ENCODE results near the gene OTULIN.

The OTULIN gene

GRCh38 chr5:14718778-14719177 lies 54.3 kb downstream of the OTULIN start:
- no peak overlapping the region for H3K4me2 ChIP-seq
- H3K27me3 ChIP-seq (ENCODE audit: insufficient read depth, low read depth) = no peaks in the 10 kb centered on the region
- H3K27ac ChIP-seq = no peak overlapping the region
- no peaks in the 10 kb centered on the region; the same call in 1 of the 2 replicates for H3K36me3 ChIP-seq (ENCODE audit: insufficient read depth)
- H3K79me2 ChIP-seq (ENCODE audit: insufficient read depth, low read depth) = no peaks in the 10 kb centered on the region
- H3K4me3 ChIP-seq (IDR thresholded peaks at IDR 0.05; ENCODE audit: insufficient read depth, low read depth, low read length) = no peak overlapping the region
- no peak overlapping the region for H3K9ac ChIP-seq
- TF ChIP-seq, protein P1, sequence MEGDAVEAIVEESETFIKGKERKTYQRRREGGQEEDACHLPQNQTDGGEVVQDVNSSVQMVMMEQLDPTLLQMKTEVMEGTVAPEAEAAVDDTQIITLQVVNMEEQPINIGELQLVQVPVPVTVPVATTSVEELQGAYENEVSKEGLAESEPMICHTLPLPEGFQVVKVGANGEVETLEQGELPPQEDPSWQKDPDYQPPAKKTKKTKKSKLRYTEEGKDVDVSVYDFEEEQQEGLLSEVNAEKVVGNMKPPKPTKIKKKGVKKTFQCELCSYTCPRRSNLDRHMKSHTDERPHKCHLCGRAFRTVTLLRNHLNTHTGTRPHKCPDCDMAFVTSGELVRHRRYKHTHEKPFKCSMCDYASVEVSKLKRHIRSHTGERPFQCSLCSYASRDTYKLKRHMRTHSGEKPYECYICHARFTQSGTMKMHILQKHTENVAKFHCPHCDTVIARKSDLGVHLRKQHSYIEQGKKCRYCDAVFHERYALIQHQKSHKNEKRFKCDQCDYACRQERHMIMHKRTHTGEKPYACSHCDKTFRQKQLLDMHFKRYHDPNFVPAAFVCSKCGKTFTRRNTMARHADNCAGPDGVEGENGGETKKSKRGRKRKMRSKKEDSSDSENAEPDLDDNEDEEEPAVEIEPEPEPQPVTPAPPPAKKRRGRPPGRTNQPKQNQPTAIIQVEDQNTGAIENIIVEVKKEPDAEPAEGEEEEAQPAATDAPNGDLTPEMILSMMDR (conservative IDR thresholded peaks at IDR 0.05; ENCODE audit: low read depth, low read length) = no peak
- no peak overlapping the region for H2AFZ ChIP-seq (ENCODE audit: low read depth)
- H3K4me1 ChIP-seq (ENCODE audit: low read depth, poor library complexity, severe bottlenecking) = no peaks in the 10 kb centered on the region
- H4K20me1 ChIP-seq (ENCODE audit: insufficient read depth) = no peaks in the 10 kb centered on the region

DNA sequence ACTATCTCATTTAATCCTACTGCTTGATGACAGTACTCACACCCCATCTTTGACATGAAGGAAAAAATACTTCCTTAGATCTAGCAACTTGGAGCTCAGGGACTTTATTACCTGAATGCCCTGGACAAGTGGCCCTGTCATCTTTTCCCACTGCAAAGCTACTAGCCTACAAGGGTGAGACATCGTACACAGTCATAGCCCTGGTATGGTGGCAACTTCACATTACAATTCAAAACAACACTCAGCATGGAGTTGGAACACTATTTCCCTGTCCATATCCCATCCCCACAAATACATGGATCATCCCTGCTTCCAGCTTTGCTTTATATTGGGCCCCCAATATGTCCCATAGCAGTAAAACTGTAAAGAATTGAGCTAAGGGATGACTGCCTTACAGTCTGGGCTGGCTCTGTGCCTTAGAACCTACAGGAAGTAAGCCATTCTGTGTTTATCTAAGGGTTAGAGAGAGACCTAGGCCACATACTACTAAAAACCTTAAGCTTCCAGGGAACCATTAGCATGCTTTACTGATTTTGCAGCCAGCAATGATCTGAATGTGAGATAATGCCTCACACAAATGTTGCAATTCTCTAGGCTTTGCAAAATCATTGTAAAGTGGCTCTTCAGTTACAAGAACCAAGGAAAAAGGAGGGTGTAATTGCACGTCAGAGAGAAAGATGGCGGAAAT lies 55.9 kb downstream of the OTULIN start:
- Histone ChIP-seq H3K4me1 (ENCODE audit: low read depth, poor library complexity, severe bottlenecking) (no peaks in the 10 kb centered on the region), H3K9ac (no peak overlapping the region), H4K20me1 (ENCODE audit: insufficient read depth) (no peaks in the 10 kb centered on the region), H3K4me3 (IDR thresholded peaks at IDR 0.05; ENCODE audit: insufficient read depth, low read depth, low read length) (no peak overlapping the region), H3K36me3 (ENCODE audit: insufficient read depth) (no peaks in the 10 kb centered on the region), H2AFZ (ENCODE audit: low read depth) (no peak overlapping the region), H3K27ac (no peak overlapping the region), H3K27me3 (ENCODE audit: insufficient read depth, low read depth) (no peaks in the 10 kb centered on the region), H3K79me2 (ENCODE audit: insufficient read depth, low read depth) (no peaks in the 10 kb centered on the region), H3K4me2 (no peak overlapping the region)
- TF ChIP-seq, protein P1 (conservative IDR thresholded peaks at IDR 0.05; ENCODE audit: low read depth, low read length) = no peak

- Histone ChIP-seq H3K4me3 (IDR thresholded peaks at IDR 0.05; ENCODE audit: insufficient read depth, low read depth, low read length) (no peak overlapping the region), H3K36me3 (ENCODE audit: insufficient read depth) (no peaks in the 10 kb centered on the region)
- TF ChIP-seq, protein P1 (conservative IDR thresholded peaks at IDR 0.05; ENCODE audit: low read depth, low read length) = no peak
Measured at GRCh38 chr5:14721990-14722656, 57.6 kb downstream of the OTULIN start.

DNA sequence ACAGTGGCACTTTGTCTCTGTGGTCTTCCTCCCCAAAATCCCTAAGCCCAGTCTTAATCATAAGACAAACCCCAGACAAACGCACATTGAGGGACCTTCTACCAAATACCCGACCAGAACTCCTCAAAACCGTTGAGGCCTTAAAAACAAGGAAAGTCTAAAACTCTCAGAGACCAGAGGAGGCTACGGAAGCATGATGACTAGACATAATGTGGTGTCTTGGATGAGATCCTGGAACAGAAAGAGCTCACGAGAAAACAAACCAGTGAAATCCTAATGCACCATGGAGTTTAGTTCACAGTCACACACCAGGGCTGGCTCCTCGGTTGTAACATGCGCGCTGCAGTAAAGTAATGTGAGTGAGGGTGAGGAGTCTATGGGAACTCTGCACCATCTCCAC lies 58.4 kb downstream of the OTULIN start:
- no peak overlapping the region for H3K4me2 ChIP-seq
- no peak overlapping the region for H3K4me3 ChIP-seq (IDR thresholded peaks at IDR 0.05; ENCODE audit: insufficient read depth, low read depth, low read length)
- H4K20me1 ChIP-seq (ENCODE audit: insufficient read depth) = no peaks in the 10 kb centered on the region
- no peaks in the 10 kb centered on the region for H3K27me3 ChIP-seq (ENCODE audit: insufficient read depth, low read depth)
- H3K27ac ChIP-seq = no peak overlapping the region
- H3K4me1 ChIP-seq (ENCODE audit: low read depth, poor library complexity, severe bottlenecking) = peaks cover 6% of the 10 kb centered on the region
- H3K79me2 ChIP-seq (ENCODE audit: insufficient read depth, low read depth) = no peaks in the 10 kb centered on the region
- no peaks in the 10 kb centered on the region for H3K36me3 ChIP-seq (ENCODE audit: insufficient read depth)
- no peak overlapping the region for H2AFZ ChIP-seq (ENCODE audit: low read depth)
- TF ChIP-seq, protein P1 (conservative IDR thresholded peaks at IDR 0.05; ENCODE audit: low read depth, low read length) = no peak
- no peak overlapping the region for H3K9ac ChIP-seq

More at GRCh38 chr5:14721990-14722656, 57.6 kb downstream of the OTULIN start:
- Histone ChIP-seq H3K4me1 (ENCODE audit: low read depth, poor library complexity, severe bottlenecking) (no peaks in the 10 kb centered on the region), H4K20me1 (ENCODE audit: insufficient read depth) (no peaks in the 10 kb centered on the region), H3K9ac (no peak overlapping the region), H3K27ac (no peak overlapping the region), H2AFZ (ENCODE audit: low read depth) (no peak overlapping the region), H3K27me3 (ENCODE audit: insufficient read depth, low read depth) (no peaks in the 10 kb centered on the region), H3K79me2 (ENCODE audit: insufficient read depth, low read depth) (no peaks in the 10 kb centered on the region), H3K4me2 (no peak overlapping the region)

Data from KMS-11 (cell line).